ENCODE data around the gene CMTM4. TPM values are rescaled to one million over a fixed set of nuclear protein-coding genes. Genes with fewer than 3 reads are reported as not detected.

CMTM4 gene
- polyA plus RNA-seq, 1 donor (not counting 4 experiments of a cell fraction or from before 2014, with no cell fraction given): 23.1 TPM

DNA sequence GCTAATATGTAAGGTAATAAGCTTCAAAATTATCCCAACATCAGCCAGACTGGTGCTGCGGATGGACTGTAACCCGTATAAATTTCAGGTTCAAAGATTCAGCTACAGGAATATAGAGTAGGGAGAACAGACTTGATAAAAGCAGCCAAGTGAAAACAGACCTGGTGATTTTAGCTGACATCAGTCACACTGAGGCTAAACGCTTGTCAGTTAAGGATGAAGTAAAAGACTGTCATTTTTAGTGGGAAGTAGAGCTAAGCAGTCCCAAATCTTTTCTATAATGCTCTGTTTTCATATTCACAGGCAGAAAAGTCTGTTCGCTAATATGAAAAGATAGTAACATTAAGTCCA is 35.4 kb downstream of the CMTM4 start:
- FAIRE-seq: no peak
- Histone ChIP-seq H3K27me3 (ENCODE audit: control insufficient read depth, extremely low read depth, insufficient read depth, low read length) (no peaks in the 10 kb centered on the region), H3K9me1 (ENCODE audit: control insufficient read depth, extremely low read depth, insufficient read depth, low read length) (no peaks in the 10 kb centered on the region), H3K9ac (ENCODE audit: control insufficient read depth, extremely low read depth, insufficient read depth, low read length) (peak overlapping the region; percentile 62), H4K20me1 (ENCODE audit: control insufficient read depth, extremely low read depth, insufficient read depth, low read length) (no peaks in the 10 kb centered on the region), H3K4me1 (ENCODE audit: control insufficient read depth, extremely low read depth, insufficient read depth, low read length) (peaks cover 32% of the 10 kb centered on the region), H2AFZ (ENCODE audit: control insufficient read depth, low read length) (no peak overlapping the region), H3K79me2 (ENCODE audit: control insufficient read depth, insufficient read depth, low read length) (peaks cover 27% of the 10 kb centered on the region), H3K4me2 (ENCODE audit: control insufficient read depth, extremely low read depth, insufficient read depth, low read depth, low read length) (peak overlapping the region; percentile 80), H3K9me3 (ENCODE audit: control insufficient read depth, low read depth, low read length) (no peaks in the 10 kb centered on the region), H3K36me3 (ENCODE audit: control insufficient read depth in 2 of 2, extremely low read depth in 1 of 2, insufficient read depth in 2 of 2, low read length in 2 of 2) (peaks cover 0 to 3% of the 10 kb centered on the region in 2 experiments), H3K4me3 (ENCODE audit: control insufficient read depth in 2 of 3, extremely low read depth in 1 of 3, insufficient read depth in 2 of 3, low read depth in 1 of 3, low read length in 3 of 3) (peak overlapping the region in 1 of 3 experiments; percentile 6), H3K27ac (ENCODE audit: control insufficient read depth, insufficient read depth, low read length) (peak overlapping the region; percentile 73)
- DNase-seq (ENCODE audit: low read depth, low spot score): no peak
- dilution Hi-C loops (cut with MboI; ENCODE audit: extremely low pct_ligation_motif_present, low sequenced_read_pairs): no loop called here
- TF ChIP-seq EZH2 (IDR thresholded peaks at IDR 0.05; ENCODE audit: low read length): no peak
- TF ChIP-seq, protein P1, sequence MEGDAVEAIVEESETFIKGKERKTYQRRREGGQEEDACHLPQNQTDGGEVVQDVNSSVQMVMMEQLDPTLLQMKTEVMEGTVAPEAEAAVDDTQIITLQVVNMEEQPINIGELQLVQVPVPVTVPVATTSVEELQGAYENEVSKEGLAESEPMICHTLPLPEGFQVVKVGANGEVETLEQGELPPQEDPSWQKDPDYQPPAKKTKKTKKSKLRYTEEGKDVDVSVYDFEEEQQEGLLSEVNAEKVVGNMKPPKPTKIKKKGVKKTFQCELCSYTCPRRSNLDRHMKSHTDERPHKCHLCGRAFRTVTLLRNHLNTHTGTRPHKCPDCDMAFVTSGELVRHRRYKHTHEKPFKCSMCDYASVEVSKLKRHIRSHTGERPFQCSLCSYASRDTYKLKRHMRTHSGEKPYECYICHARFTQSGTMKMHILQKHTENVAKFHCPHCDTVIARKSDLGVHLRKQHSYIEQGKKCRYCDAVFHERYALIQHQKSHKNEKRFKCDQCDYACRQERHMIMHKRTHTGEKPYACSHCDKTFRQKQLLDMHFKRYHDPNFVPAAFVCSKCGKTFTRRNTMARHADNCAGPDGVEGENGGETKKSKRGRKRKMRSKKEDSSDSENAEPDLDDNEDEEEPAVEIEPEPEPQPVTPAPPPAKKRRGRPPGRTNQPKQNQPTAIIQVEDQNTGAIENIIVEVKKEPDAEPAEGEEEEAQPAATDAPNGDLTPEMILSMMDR (optimal IDR thresholded peaks at IDR 0.05 in 1 of 3, IDR thresholded peaks at IDR 0.05 in 1 of 3, conservative IDR thresholded peaks at IDR 0.05 in 1 of 3; ENCODE audit: extremely low read depth in 1 of 3, insufficient read depth in 2 of 3, low read length in 3 of 3): no peak

DNA sequence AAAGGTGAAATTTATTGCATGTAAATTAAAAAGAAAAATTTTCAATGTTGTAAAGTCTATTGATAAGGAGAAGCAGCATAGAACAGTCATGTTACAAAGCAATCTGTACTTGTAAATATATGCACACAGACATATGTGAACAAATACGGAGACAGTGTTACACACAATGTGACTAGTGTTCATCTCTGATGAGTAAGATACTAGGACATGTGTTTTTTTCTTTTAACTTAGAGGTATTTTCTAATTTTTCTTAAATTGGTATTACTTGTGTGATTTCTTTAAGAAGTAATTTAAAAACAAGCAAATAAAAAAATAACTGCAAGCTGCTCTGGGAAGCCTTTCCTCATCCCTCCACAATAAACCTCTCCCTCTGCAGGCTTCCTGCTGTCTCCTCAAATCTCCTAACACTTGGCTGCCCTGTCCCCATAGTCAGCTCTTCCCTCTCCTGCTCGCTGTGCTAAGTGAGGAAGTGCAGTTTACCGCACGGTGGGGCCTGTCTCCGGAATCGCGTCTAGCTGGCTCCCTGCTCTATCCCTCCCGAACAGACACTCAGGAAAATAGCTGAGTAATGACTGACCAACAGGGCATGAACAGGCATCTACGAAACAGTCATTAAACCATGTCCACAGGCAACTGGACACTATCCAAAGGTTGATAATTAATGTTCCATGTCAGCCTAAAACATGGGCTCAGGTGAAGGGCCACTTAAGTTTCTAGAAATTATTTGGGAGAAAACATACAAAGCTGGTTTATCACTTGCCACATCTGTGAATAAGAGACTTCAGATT is 35.9 kb downstream of the CMTM4 start:
- peak overlapping the region; percentile 50 for H2AFZ ChIP-seq (ENCODE audit: control insufficient read depth, low read length)
- no peaks in the 10 kb centered on the region for H3K27me3 ChIP-seq (ENCODE audit: control insufficient read depth, extremely low read depth, insufficient read depth, low read length)
- H3K27ac ChIP-seq (ENCODE audit: control insufficient read depth, insufficient read depth, low read length): peak overlapping the region; percentile 73
- no peaks in the 10 kb centered on the region for H3K9me1 ChIP-seq (ENCODE audit: control insufficient read depth, extremely low read depth, insufficient read depth, low read length)
- H3K4me3 ChIP-seq (ENCODE audit: control insufficient read depth in 2 of 3, extremely low read depth in 1 of 3, insufficient read depth in 2 of 3, low read depth in 1 of 3, low read length in 3 of 3): peak overlapping the region in 2 of 3 experiments; percentile 6 to 18
- TF ChIP-seq, protein P1 (optimal IDR thresholded peaks at IDR 0.05 in 1 of 3, IDR thresholded peaks at IDR 0.05 in 1 of 3, conservative IDR thresholded peaks at IDR 0.05 in 1 of 3; ENCODE audit: extremely low read depth in 1 of 3, insufficient read depth in 2 of 3, low read length in 3 of 3): peak; percentile 21 to 64 (median 27)
- TF ChIP-seq EZH2 (IDR thresholded peaks at IDR 0.05; ENCODE audit: low read length): no peak
- peak overlapping the region; percentile 62 for H3K9ac ChIP-seq (ENCODE audit: control insufficient read depth, extremely low read depth, insufficient read depth, low read length)
- H3K36me3 ChIP-seq (ENCODE audit: control insufficient read depth in 2 of 2, extremely low read depth in 1 of 2, insufficient read depth in 2 of 2, low read length in 2 of 2): peaks cover 0 to 3% of the 10 kb centered on the region in 2 experiments
- peak; percentile 87 for FAIRE-seq
- dilution Hi-C loops (cut with MboI; ENCODE audit: extremely low pct_ligation_motif_present, low sequenced_read_pairs): no loop called here
- peaks cover 32% of the 10 kb centered on the region for H3K4me1 ChIP-seq (ENCODE audit: control insufficient read depth, extremely low read depth, insufficient read depth, low read length)
- H3K79me2 ChIP-seq (ENCODE audit: control insufficient read depth, insufficient read depth, low read length): peaks cover 29% of the 10 kb centered on the region
- no peak for DNase-seq (ENCODE audit: low read depth, low spot score)
- H3K4me2 ChIP-seq (ENCODE audit: control insufficient read depth, extremely low read depth, insufficient read depth, low read depth, low read length): peak overlapping the region; percentile 80
- H4K20me1 ChIP-seq (ENCODE audit: control insufficient read depth, extremely low read depth, insufficient read depth, low read length): no peaks in the 10 kb centered on the region
- H3K9me3 ChIP-seq (ENCODE audit: control insufficient read depth, low read depth, low read length): no peaks in the 10 kb centered on the region
